Stimulated activated naive B cell treated with anti-CD40 and anti-IgM and Interleukin-4, amounts not matched to agents 10 μg/mL and 1 μg/mL and 100 μg/mL, for 72 hours (primary cell): ENCODE results near the gene GPR55.
"Not testable (repeated sequence)": the region's sequence is repeated elsewhere in the genome, so short reads cannot be mapped to it uniquely, and the experiment has no call there.

Experiments
- ATAC-seq, 2 donors: fragments of 150-1000 bp; cut with Tn5 transposase; replicated peaks; 2 replicates each; pipeline ENCODE4 v1.10.0; 2021; ENCODE audit warnings: moderate library complexity in 1 of 2
- DNase-seq: peaks from one replicate; pipeline ENCODE4 v3.0.0; 2021
- H3K27ac Mint-ChIP-seq: one replicate; pipeline ENCODE4 v1.8.0; 2022; ENCODE audit warnings: mild to moderate bottlenecking, mixed read lengths
- H3K27me3 Mint-ChIP-seq, 2 donors: one replicate each; pipeline ENCODE4 v1.8.0; 2022; ENCODE audit warnings: mixed read lengths in 2 of 2
- H3K36me3 Mint-ChIP-seq, 2 donors: one replicate each; pipeline ENCODE4 v1.8.0; 2022; ENCODE audit warnings: mixed read lengths in 2 of 2, mild to moderate bottlenecking in 1 of 2
- H3K4me1 Mint-ChIP-seq, 2 donors: one replicate each; pipeline ENCODE4 v1.8.0; 2022; ENCODE audit warnings: mixed read lengths in 2 of 2, mild to moderate bottlenecking in 1 of 2
- H3K4me3 Mint-ChIP-seq, 2 donors: one replicate each; pipeline ENCODE4 v1.8.0; 2022; ENCODE audit warnings: mild to moderate bottlenecking in 2 of 2, mixed read lengths in 2 of 2, moderate library complexity in 1 of 2
- H3K9me3 Mint-ChIP-seq, 2 donors: one replicate each; pipeline ENCODE4 v1.8.0; 2022; ENCODE audit warnings: mixed read lengths in 2 of 2, mild to moderate bottlenecking in 1 of 2

Gene GPR55

GRCh38 chr2:230924470-230925341 is at the start of gene GPR55:
GPR55 (minus strand) TSS chr2:230925242; CDS start chr2:230910962, 14,280 bp downstream.
- ATAC-seq (peak; percentile 70 to 74), DNase-seq (peak; percentile 42)
- peak within 1 kb of the TSS; percentile 96 for H3K27ac Mint-ChIP-seq
- H3K9me3 Mint-ChIP-seq, result no peaks in the 10 kb centered on the region
- peak within 1 kb of the TSS; percentile 75 to 79 for H3K4me3 Mint-ChIP-seq
- no peaks in the 10 kb centered on the region for H3K36me3 Mint-ChIP-seq
- peaks cover 0 to 10% of the 10 kb centered on the region in 2 donors for H3K27me3 Mint-ChIP-seq
- H3K4me1 Mint-ChIP-seq, result peaks cover 27 to 45% of the 10 kb centered on the region in 2 donors

- DNase-seq (peak; percentile 61), ATAC-seq (peak; percentile 97)
- Mint-ChIP-seq H3K27ac (peak overlapping the region; percentile 87), H3K4me3 (peak overlapping the region in 1 of 2 donors; percentile 33), H3K4me1 (peaks cover 12 to 17% of the 10 kb centered on the region in 2 donors), H3K36me3 (no peaks in the 10 kb centered on the region), H3K9me3 (no peaks in the 10 kb centered on the region), H3K27me3 (peaks cover 7 to 14% of the 10 kb centered on the region in 2 donors)
Observed at GRCh38 chr2:230974096-230974913, 49.3 kb upstream of the GPR55 start.

GRCh38 chr2:230972046-230972445 is 47.0 kb upstream of the GPR55 start:
- no peak overlapping the region for H3K4me3 Mint-ChIP-seq
- H3K36me3 Mint-ChIP-seq, result no peaks in the 10 kb centered on the region
- ATAC-seq, result no peak
- H3K27ac Mint-ChIP-seq, result no peak overlapping the region
- no peaks in the 10 kb centered on the region for H3K9me3 Mint-ChIP-seq
- H3K4me1 Mint-ChIP-seq, result peaks cover 12 to 17% of the 10 kb centered on the region in 2 donors
- peaks cover 7 to 17% of the 10 kb centered on the region in 2 donors for H3K27me3 Mint-ChIP-seq
- no peak for DNase-seq

GRCh38 chr2:230969659-230970015 is 44.6 kb upstream of the GPR55 start:
- Mint-ChIP-seq H3K9me3 (no peaks in the 10 kb centered on the region), H3K27me3 (peaks cover 0 to 4% of the 10 kb centered on the region in 2 donors), H3K36me3 (no peaks in the 10 kb centered on the region), H3K4me1 (peaks cover 9 to 10% of the 10 kb centered on the region in 2 donors), H3K27ac (no peak overlapping the region), H3K4me3 (no peak overlapping the region)
- DNase-seq, result no peak
- ATAC-seq, result no peak

- peaks cover 4 to 7% of the 10 kb centered on the region in 2 donors for H3K4me1 Mint-ChIP-seq
- no peaks in the 10 kb centered on the region for H3K9me3 Mint-ChIP-seq
- ATAC-seq (no peak), DNase-seq (no peak)
- H3K27ac Mint-ChIP-seq, result no peak overlapping the region
- H3K27me3 Mint-ChIP-seq, result peaks cover 0 to 4% of the 10 kb centered on the region in 2 donors
- no peaks in the 10 kb centered on the region for H3K36me3 Mint-ChIP-seq
- no peak overlapping the region for H3K4me3 Mint-ChIP-seq
Observed at GRCh38 chr2:230968921-230969658, 44.0 kb upstream of the GPR55 start.

- not testable (repeated sequence) for H3K36me3 Mint-ChIP-seq, H3K4me3 Mint-ChIP-seq, H3K4me1 Mint-ChIP-seq, DNase-seq, H3K27ac Mint-ChIP-seq, ATAC-seq, H3K9me3 Mint-ChIP-seq, H3K27me3 Mint-ChIP-seq
Observed at GRCh38 chr2:230968314-230968713, 43.3 kb upstream of the GPR55 start.

- Mint-ChIP-seq H3K27ac (no peak overlapping the region), H3K9me3 (peaks cover 0 to 1% of the 10 kb centered on the region in 2 donors), H3K4me3 (no peak overlapping the region), H3K27me3 (peaks cover 7 to 13% of the 10 kb centered on the region in 2 donors), H3K4me1 (peaks cover 0 to 3% of the 10 kb centered on the region in 2 donors), H3K36me3 (no peaks in the 10 kb centered on the region)
- DNase-seq, result no peak
- no peak for ATAC-seq
Observed at GRCh38 chr2:230967113-230967512, 42.1 kb upstream of the GPR55 start.

GRCh38 chr2:230964136-230964730 is 39.2 kb upstream of the GPR55 start:
- H3K27ac Mint-ChIP-seq, result no peak overlapping the region
- peaks cover 23 to 40% of the 10 kb centered on the region in 2 donors for H3K27me3 Mint-ChIP-seq
- no peaks in the 10 kb centered on the region for H3K36me3 Mint-ChIP-seq
- ATAC-seq, result no peak
- peaks cover 0 to 1% of the 10 kb centered on the region in 2 donors for H3K9me3 Mint-ChIP-seq
- no peak for DNase-seq
- H3K4me1 Mint-ChIP-seq, result no peaks in the 10 kb centered on the region
- no peak overlapping the region for H3K4me3 Mint-ChIP-seq

- peaks cover 0 to 1% of the 10 kb centered on the region in 2 donors for H3K9me3 Mint-ChIP-seq
- no peak overlapping the region for H3K27ac Mint-ChIP-seq
- DNase-seq (no peak), ATAC-seq (no peak)
- H3K36me3 Mint-ChIP-seq, result no peaks in the 10 kb centered on the region
- peaks cover 40 to 65% of the 10 kb centered on the region in 2 donors for H3K27me3 Mint-ChIP-seq
- H3K4me1 Mint-ChIP-seq, result peaks cover 7 to 15% of the 10 kb centered on the region in 2 donors
- no peak overlapping the region for H3K4me3 Mint-ChIP-seq
Observed at GRCh38 chr2:230961091-230961491, 36.0 kb upstream of the GPR55 start.

GRCh38 chr2:230960026-230960425 is 35.0 kb upstream of the GPR55 start:
- DNase-seq (no peak), ATAC-seq (no peak)
- H3K27me3 Mint-ChIP-seq, result peaks cover 45 to 71% of the 10 kb centered on the region in 2 donors
- H3K4me1 Mint-ChIP-seq, result peaks cover 10 to 15% of the 10 kb centered on the region in 2 donors
- no peak overlapping the region for H3K4me3 Mint-ChIP-seq
- H3K36me3 Mint-ChIP-seq, result no peaks in the 10 kb centered on the region
- H3K9me3 Mint-ChIP-seq, result peaks cover 0 to 1% of the 10 kb centered on the region in 2 donors
- H3K27ac Mint-ChIP-seq, result no peak overlapping the region

- Mint-ChIP-seq H3K27ac (no peak overlapping the region), H3K27me3 (peaks cover 46 to 76% of the 10 kb centered on the region in 2 donors)
- DNase-seq, result no peak
Observed at GRCh38 chr2:230958820-230959756, 34.0 kb upstream of the GPR55 start.

GRCh38 chr2:230957756-230958391 is 32.8 kb upstream of the GPR55 start:
- Mint-ChIP-seq H3K27me3 (peaks cover 42 to 76% of the 10 kb centered on the region in 2 donors), H3K9me3 (no peaks in the 10 kb centered on the region), H3K4me3 (peak overlapping the region; percentile 82 to 85), H3K4me1 (peaks cover 13 to 25% of the 10 kb centered on the region in 2 donors), H3K27ac (peak overlapping the region; percentile 32), H3K36me3 (no peaks in the 10 kb centered on the region)
- DNase-seq (no peak), ATAC-seq (no peak)

More at GRCh38 chr2:230958820-230959756, 34.0 kb upstream of the GPR55 start:
- peaks cover 0 to 1% of the 10 kb centered on the region in 2 donors for H3K9me3 Mint-ChIP-seq
- H3K4me3 Mint-ChIP-seq, result no peak overlapping the region
- peaks cover 11 to 17% of the 10 kb centered on the region in 2 donors for H3K4me1 Mint-ChIP-seq
- no peak for ATAC-seq
- no peaks in the 10 kb centered on the region for H3K36me3 Mint-ChIP-seq
